ENCODE data around the gene FNIP2.

The FNIP2 gene

GRCh38 chr4:158817562-158818296, 48.9 kb downstream of the FNIP2 start:
- Histone ChIP-seq H3K27me3 (replicated peaks; ENCODE audit: control insufficient read depth, insufficient read depth, low read length) (no peaks in the 10 kb centered on the region), H3K4me3 (ENCODE audit: low read length) (no peak overlapping the region), H3K9me3 (ENCODE audit: control insufficient read depth, low read length) (no peaks in the 10 kb centered on the region), H3K9ac (ENCODE audit: low read length) (no peak overlapping the region), H3K4me1 (ENCODE audit: control insufficient read depth, insufficient read depth, low read length) (peaks cover 50% of the 10 kb centered on the region), H3K36me3 (ENCODE audit: control insufficient read depth, insufficient read depth, low read length, severe bottlenecking) (no peaks in the 10 kb centered on the region)
- no peak for DNase-seq (ENCODE audit: low read depth)

- Histone ChIP-seq H3K4me3 (ENCODE audit: low read length) (no peak overlapping the region), H3K9me3 (ENCODE audit: control insufficient read depth, low read length) (no peaks in the 10 kb centered on the region), H3K36me3 (ENCODE audit: control insufficient read depth, insufficient read depth, low read length, severe bottlenecking) (no peaks in the 10 kb centered on the region), H3K9ac (ENCODE audit: low read length) (no peak overlapping the region), H3K27me3 (replicated peaks; ENCODE audit: control insufficient read depth, insufficient read depth, low read length) (no peaks in the 10 kb centered on the region), H3K4me1 (ENCODE audit: control insufficient read depth, insufficient read depth, low read length) (peaks cover 51% of the 10 kb centered on the region)
- DNase-seq (ENCODE audit: low read depth): no peak
Measured at GRCh38 chr4:158818560-158819140, 49.8 kb downstream of the FNIP2 start.

- Histone ChIP-seq H3K4me1 (ENCODE audit: control insufficient read depth, insufficient read depth, low read length) (peaks cover 52% of the 10 kb centered on the region), H3K36me3 (ENCODE audit: control insufficient read depth, insufficient read depth, low read length, severe bottlenecking) (no peaks in the 10 kb centered on the region), H3K9ac (ENCODE audit: low read length) (no peak overlapping the region), H3K9me3 (ENCODE audit: control insufficient read depth, low read length) (no peaks in the 10 kb centered on the region), H3K27me3 (replicated peaks; ENCODE audit: control insufficient read depth, insufficient read depth, low read length) (no peaks in the 10 kb centered on the region), H3K4me3 (ENCODE audit: low read length) (no peak overlapping the region)
- DNase-seq (ENCODE audit: low read depth): no peak
Measured at GRCh38 chr4:158819942-158820786, 51.3 kb downstream of the FNIP2 start.

GRCh38 chr4:158821228-158821971, 52.6 kb downstream of the FNIP2 start:
- H3K9me3 ChIP-seq (ENCODE audit: control insufficient read depth, low read length): no peaks in the 10 kb centered on the region
- H3K9ac ChIP-seq (ENCODE audit: low read length): peak overlapping the region; percentile 30
- H3K4me3 ChIP-seq (ENCODE audit: low read length): no peak overlapping the region
- peak; percentile 50 for DNase-seq (ENCODE audit: low read depth)
- H3K27me3 ChIP-seq (replicated peaks; ENCODE audit: control insufficient read depth, insufficient read depth, low read length): no peaks in the 10 kb centered on the region
- peaks cover 64% of the 10 kb centered on the region for H3K4me1 ChIP-seq (ENCODE audit: control insufficient read depth, insufficient read depth, low read length)
- no peaks in the 10 kb centered on the region for H3K36me3 ChIP-seq (ENCODE audit: control insufficient read depth, insufficient read depth, low read length, severe bottlenecking)

- DNase-seq (ENCODE audit: low read depth): no peak
- H3K27me3 ChIP-seq (replicated peaks; ENCODE audit: control insufficient read depth, insufficient read depth, low read length): no peaks in the 10 kb centered on the region
- no peaks in the 10 kb centered on the region for H3K36me3 ChIP-seq (ENCODE audit: control insufficient read depth, insufficient read depth, low read length, severe bottlenecking)
- no peak overlapping the region for H3K4me3 ChIP-seq (ENCODE audit: low read length)
- peaks cover 66% of the 10 kb centered on the region for H3K4me1 ChIP-seq (ENCODE audit: control insufficient read depth, insufficient read depth, low read length)
- no peaks in the 10 kb centered on the region for H3K9me3 ChIP-seq (ENCODE audit: control insufficient read depth, low read length)
- H3K9ac ChIP-seq (ENCODE audit: low read length): no peak overlapping the region
Measured at GRCh38 chr4:158822348-158822747, 53.5 kb downstream of the FNIP2 start.

GRCh38 chr4:158823461-158823873, 54.6 kb downstream of the FNIP2 start:
- Histone ChIP-seq H3K4me3 (ENCODE audit: low read length) (no peak overlapping the region), H3K9me3 (ENCODE audit: control insufficient read depth, low read length) (no peaks in the 10 kb centered on the region), H3K27me3 (replicated peaks; ENCODE audit: control insufficient read depth, insufficient read depth, low read length) (no peaks in the 10 kb centered on the region), H3K4me1 (ENCODE audit: control insufficient read depth, insufficient read depth, low read length) (peaks cover 66% of the 10 kb centered on the region), H3K9ac (ENCODE audit: low read length) (peak overlapping the region; percentile 57), H3K36me3 (ENCODE audit: control insufficient read depth, insufficient read depth, low read length, severe bottlenecking) (peaks cover 6% of the 10 kb centered on the region)
- DNase-seq (ENCODE audit: low read depth): no peak

- Histone ChIP-seq H3K9me3 (ENCODE audit: control insufficient read depth, low read length) (no peaks in the 10 kb centered on the region), H3K4me1 (ENCODE audit: control insufficient read depth, insufficient read depth, low read length) (peaks cover 60% of the 10 kb centered on the region), H3K27me3 (replicated peaks; ENCODE audit: control insufficient read depth, insufficient read depth, low read length) (no peaks in the 10 kb centered on the region), H3K4me3 (ENCODE audit: low read length) (peak overlapping the region; percentile 0), H3K36me3 (ENCODE audit: control insufficient read depth, insufficient read depth, low read length, severe bottlenecking) (peaks cover 17% of the 10 kb centered on the region), H3K9ac (ENCODE audit: low read length) (peak overlapping the region; percentile 57)
- DNase-seq (ENCODE audit: low read depth): peak; percentile 54
Measured at GRCh38 chr4:158824425-158825274, 55.8 kb downstream of the FNIP2 start.

GRCh38 chr4:158825433-158826036, 56.7 kb downstream of the FNIP2 start:
- peaks cover 18% of the 10 kb centered on the region for H3K36me3 ChIP-seq (ENCODE audit: control insufficient read depth, insufficient read depth, low read length, severe bottlenecking)

GRCh38 chr4:158826057-158826456, 57.2 kb downstream of the FNIP2 start:
- Histone ChIP-seq H3K9ac (ENCODE audit: low read length) (no peak overlapping the region), H3K4me1 (ENCODE audit: control insufficient read depth, insufficient read depth, low read length) (peaks cover 45% of the 10 kb centered on the region), H3K27me3 (replicated peaks; ENCODE audit: control insufficient read depth, insufficient read depth, low read length) (no peaks in the 10 kb centered on the region), H3K4me3 (ENCODE audit: low read length) (no peak overlapping the region), H3K36me3 (ENCODE audit: control insufficient read depth, insufficient read depth, low read length, severe bottlenecking) (peaks cover 24% of the 10 kb centered on the region), H3K9me3 (ENCODE audit: control insufficient read depth, low read length) (no peaks in the 10 kb centered on the region)
- no peak for DNase-seq (ENCODE audit: low read depth)

More at GRCh38 chr4:158825433-158826036, 56.7 kb downstream of the FNIP2 start:
- H3K4me1 ChIP-seq (ENCODE audit: control insufficient read depth, insufficient read depth, low read length): peaks cover 51% of the 10 kb centered on the region
- DNase-seq (ENCODE audit: low read depth): no peak
- no peaks in the 10 kb centered on the region for H3K27me3 ChIP-seq (replicated peaks; ENCODE audit: control insufficient read depth, insufficient read depth, low read length)
- H3K4me3 ChIP-seq (ENCODE audit: low read length): peak overlapping the region; percentile 6
- peak overlapping the region; percentile 57 for H3K9ac ChIP-seq (ENCODE audit: low read length)
- H3K9me3 ChIP-seq (ENCODE audit: control insufficient read depth, low read length): no peaks in the 10 kb centered on the region

GRCh38 chr4:158826882-158827281, 58.1 kb downstream of the FNIP2 start:
- H3K9me3 ChIP-seq (ENCODE audit: control insufficient read depth, low read length): no peaks in the 10 kb centered on the region
- H3K9ac ChIP-seq (ENCODE audit: low read length): no peak overlapping the region
- no peaks in the 10 kb centered on the region for H3K27me3 ChIP-seq (replicated peaks; ENCODE audit: control insufficient read depth, insufficient read depth, low read length)
- H3K4me1 ChIP-seq (ENCODE audit: control insufficient read depth, insufficient read depth, low read length): peaks cover 37% of the 10 kb centered on the region
- DNase-seq (ENCODE audit: low read depth): no peak
- H3K4me3 ChIP-seq (ENCODE audit: low read length): no peak overlapping the region
- H3K36me3 ChIP-seq (ENCODE audit: control insufficient read depth, insufficient read depth, low read length, severe bottlenecking): peaks cover 29% of the 10 kb centered on the region
